GM21360 (cell line): ENCODE data around the gene GRAP.
"Not testable (repeated sequence)": the region's sequence is repeated elsewhere in the genome, so short reads cannot be mapped to it uniquely, and the experiment has no call there.

Experiments used
- ATAC-seq: cut with Tn5 transposase; IDR thresholded peaks from one replicate; pipeline ENCODE4 v1.9.1; 2021; ENCODE audit warnings: mild to moderate bottlenecking, moderate library complexity; ENCODE audit not compliant: unreplicated experiment

Gene GRAP

DNA sequence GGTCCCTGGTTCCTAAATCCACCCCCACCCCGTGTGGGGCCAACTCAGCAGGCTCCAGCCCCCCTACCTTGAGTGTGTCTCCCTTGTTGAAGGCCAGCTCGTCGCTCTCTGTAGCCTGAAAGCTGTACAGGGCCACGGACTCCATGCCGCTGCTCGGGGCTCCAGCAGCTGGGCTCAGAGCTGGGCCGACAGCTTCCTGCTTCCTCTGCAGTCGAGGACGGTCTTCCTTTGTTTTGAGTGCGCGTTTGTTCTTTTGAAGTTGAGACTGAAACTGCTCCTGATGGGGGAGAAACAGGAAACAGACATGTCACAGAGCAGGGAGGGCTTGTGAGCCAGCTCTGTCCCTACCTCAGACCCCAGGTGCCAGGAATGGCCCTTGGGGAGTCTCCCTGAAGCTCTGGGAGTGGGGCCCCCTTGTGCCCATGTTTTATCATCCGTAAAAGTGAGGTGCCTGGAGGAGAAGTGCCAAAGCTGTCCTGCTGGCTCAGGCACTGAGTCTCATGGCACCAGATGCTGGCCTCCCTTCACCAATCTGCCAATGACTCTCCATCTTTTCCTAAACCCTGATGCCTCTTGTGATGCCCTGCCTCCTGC is at the start of gene GRAP:
Gene GRAP (minus strand): TSS at position 176 of the 594 bp plus-strand sequence. CDS start 31 bp downstream, at position 145.
- ATAC-seq, result not testable (repeated sequence)

DNA sequence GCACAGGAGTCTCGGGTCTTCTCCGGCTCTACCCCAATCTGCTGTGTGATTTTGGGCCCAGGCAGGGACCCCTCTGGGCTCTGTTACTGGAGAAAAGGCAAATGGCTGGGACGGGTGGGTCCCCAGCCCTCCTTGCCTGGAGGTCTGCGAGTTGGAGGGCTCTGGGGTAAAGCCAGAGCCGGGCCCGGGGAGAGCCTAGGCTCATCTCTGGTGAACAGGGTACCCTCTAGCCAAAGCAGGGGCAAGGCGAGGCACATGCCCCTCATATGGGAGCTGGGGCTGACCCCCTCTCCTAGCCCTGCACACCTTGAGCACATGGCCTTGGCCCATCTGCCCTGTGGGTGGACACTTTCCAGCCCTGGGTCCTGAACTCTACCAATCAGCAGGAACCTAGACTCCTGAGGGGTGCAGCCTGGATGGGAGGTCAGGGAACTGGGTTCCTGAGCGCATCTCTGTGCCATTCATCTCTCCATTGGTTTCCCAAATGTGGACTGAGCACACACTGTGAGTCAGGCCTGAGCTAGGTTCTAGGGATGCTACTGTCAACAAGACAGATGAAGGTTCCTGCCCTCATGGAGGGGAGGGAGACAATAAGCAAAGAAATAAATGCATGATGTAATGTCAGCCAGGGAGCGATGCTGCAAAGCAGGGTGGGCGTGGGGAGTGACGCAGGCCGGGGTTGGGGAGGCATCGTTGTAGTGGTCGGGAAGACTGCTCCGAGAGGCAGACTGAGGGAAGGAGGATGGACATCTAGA is 47.1 kb upstream of the GRAP start:
- not testable (repeated sequence) for ATAC-seq

DNA sequence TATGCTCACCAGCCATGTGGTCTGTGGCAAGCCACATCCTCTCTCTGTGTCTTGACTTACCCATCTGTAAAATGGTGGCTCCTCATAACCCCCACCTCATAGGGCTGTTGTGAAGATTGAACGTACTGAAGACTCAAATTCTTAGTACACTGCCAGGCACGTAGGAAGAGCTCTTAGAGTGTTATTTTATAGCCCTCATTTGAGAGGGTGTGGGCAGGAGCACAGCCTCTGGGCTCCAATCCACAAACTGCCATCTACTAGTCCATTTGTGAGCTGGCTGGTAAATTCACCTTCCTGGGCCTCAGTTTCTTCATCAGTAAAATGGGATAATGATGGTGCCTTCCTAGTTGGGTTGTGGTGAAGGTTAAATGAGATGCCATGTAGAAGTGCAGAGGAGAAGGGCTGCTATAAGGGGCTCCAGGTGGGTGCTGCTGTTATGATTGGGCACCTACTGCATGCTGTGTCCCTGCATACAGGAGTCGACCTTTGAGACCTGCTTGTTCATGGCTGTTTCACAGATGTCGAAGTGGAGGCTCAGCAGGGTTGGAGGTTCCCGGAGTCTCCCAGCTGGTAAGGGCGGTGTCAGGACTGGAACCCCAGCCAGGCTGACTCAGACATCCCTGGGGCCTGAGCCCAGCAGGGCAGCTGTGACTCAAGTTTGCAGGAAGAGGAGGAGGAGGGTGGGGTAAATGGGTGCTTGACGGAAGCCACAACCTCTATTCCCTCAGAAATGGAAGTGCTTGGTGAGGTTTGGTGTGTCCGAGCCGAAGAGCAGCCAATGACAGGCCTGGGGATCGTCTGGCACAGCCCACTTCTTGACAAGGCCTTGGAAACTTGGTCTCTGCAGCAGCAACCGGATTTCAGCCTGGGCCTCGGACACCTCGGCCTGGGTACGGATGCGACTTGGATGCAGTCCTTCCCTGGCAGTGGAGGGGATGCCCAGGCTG is 46.3 kb upstream of the GRAP start:
- ATAC-seq, result not testable (repeated sequence)

DNA sequence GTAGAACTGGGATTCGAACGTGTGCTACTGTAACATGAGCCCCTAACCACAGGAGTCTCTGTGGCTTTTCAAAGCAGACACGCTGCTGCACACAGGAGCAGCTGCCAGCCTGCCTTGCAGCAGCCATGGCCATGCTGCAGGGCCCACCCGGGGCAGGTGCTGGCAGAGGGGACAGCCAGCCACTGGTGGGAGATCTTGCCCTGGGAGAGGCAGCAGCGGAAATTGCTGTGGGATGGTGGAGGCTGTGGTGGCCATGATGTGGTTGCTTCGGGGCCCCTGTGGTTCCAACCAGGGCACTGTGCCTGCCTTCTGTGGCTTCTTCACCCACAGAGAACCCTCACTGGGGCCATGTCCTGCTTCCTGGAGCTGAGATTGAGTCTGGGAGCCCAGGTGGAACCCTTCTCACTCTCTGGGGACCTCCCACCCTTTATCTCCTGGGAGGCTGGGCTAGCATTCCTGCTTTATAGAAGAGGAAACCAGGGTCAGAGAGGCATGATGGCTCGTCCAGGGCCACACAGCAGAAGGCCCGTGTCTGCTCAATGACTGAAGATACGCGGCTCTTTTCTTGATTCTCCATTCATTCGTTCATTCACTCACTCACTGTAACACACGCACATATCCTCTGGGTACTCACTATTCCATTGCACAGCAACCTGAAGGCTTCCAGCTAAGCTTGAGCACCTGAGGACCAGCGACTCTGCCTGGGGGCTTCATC is 43.5 kb upstream of the GRAP start:
- ATAC-seq, result not testable (repeated sequence)

DNA sequence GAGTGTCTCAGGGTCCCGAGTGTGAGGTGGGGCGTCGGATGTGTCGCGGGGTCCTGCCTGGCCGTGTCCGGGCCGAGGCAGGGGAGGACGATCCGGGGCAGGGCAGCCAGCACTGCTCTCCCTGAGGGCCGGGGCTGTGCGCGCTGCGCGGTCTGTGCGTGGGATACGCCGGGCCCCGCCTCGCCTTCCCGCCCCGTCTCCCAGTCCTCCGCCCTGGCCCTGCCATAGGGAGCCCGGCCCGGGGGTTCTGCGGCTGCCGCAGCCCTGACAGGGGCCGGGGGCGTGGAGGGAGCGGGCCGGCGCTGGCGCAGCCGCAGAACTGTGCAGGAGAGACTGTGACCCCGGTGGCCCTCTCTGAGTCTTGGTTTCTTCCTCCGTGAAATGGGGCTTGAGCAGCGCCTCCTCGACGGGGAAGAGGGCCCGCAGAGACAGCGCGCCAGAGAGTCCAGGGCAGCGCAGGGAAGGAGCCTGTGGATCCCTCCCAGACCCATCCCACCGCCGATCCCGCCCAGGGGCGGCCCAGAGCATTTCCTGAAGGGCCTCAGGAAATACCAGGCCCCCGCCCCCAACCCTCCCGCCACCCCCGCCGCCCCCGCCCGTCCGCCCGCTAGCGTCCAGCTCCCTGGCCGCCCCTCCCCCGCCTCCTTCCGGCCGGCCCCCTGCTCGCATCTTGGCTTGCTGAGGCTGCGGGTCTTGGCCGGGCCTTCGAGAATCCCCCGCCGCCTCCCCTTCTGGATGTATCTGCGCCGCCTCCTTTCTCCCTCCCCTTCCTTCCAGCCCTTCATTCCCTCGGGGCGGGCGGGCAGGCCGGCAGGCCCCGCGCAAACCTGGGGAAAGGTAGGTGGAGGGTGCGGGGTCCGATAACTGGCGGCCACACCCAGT is 42.3 kb upstream of the GRAP start:
- ATAC-seq, result not testable (repeated sequence)

DNA sequence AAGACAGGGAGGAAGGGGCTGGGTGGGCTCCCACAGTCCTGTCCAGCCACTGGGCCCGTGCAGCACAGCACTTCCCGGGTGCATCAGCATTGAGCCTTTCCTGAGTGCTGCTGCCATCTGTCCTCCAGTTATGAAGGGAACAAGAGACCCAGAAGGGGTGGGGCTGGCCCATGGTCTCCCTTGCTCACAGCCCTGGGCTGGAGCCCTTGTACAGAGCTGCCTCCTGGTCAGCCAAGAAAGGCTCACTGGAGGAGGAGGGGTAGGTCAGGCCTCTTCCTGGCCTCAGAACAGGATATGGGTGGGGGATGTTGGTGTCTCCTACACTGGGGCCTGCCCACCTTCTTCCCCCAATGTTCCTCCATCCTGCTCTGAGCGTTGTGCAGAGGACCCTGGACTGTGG is 30.6 kb upstream of the GRAP start:
- not testable (repeated sequence) for ATAC-seq

DNA sequence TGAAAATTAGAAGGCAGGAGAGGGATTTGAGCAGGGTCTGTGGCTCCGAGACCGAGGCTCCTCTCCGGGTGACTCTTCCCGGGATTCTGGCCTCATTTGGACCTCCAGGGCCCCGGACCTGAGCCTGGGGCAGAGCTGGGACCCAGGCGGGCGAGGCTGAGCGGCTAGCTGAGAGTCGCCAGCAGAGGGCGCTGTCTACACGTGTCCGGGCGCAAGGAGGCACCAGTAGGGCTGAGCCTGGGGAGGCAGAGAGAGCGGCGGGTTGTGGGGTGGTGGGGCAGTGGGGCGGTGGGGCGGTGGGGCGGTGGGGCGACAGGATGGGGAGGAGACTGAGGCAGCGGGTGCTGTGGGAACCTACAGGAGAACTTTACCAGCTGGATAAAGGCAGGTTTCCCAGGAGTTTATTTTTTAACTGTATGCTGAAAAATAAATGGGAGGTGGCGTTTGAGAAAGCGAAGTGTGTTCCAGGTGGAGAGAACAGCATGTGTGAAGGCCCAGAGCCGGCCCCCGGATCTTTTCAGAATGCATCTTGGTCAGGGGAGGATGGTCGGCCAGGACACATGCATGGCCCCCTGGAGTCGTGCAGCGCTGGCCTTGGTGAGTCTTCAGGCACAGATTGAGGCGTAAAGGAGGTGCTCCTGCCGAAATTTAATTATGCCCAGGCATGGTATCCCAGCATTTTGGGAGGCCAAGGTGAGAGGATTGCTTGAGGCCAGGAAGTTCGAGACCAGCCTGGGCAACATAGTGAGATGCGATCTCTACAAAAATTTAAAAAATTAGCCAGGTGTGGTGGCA is 29.8 kb upstream of the GRAP start:
- not testable (repeated sequence) for ATAC-seq

DNA sequence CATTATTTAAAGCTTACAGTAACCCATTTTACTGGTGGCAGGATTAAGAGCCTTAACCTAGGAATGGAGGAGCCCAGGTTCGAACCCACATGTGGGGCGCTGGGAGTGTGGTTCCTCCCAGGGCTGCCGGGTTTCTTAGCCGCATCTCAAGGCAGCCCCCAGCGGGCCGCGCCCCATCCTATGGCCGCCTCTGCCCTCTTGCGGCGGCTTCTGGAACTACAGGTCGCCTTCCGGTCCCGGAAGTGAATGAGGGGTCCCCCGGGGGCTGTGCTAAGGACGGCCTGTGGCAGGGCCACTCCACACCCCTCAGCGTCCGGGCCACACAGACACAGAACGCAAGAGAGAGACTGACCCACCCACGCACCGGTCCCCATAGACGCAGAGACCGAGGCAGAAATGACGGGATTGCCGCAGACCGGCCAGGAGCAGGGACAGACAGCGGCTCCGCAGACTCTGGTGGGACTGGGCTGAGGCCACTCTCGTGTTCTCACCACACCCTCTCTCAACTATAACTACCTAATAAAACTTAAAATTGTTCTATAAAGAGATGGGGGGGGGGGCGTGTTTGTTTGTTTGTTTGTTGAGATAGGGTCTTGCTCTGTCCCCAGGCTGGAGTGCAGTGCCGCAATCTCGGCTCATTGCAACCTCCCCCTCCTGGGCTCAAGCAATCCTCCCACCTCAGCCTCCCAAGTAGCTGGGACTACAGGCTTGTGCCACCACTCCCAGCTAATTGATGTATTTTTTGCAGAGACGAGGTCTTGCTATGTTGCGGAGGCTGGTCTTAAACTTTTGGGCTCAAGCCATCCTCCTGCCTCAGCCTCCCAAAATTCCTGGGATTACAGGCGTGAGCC is 23.8 kb upstream of the GRAP start:
- not testable (repeated sequence) for ATAC-seq

DNA sequence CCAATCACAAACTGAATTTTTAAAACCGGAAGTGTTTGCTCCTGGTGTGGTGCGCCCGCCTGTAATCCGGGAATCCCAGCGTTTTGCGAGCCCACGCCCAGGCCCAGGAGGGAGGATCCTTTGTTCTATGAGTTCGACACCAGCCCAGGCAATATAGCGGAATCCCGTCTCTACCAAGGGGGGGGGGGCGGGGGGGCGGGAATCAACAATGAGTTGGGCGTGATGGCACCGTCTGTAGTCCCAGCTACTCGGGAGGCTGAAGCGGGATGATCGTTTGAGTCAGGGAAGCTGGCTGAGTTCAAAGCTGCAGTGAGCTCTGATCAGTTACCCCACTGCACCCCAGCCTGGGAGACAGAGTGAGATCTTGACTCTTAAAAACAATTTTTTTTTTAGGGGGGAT is 17.6 kb upstream of the GRAP start:
- ATAC-seq, result not testable (repeated sequence)

DNA sequence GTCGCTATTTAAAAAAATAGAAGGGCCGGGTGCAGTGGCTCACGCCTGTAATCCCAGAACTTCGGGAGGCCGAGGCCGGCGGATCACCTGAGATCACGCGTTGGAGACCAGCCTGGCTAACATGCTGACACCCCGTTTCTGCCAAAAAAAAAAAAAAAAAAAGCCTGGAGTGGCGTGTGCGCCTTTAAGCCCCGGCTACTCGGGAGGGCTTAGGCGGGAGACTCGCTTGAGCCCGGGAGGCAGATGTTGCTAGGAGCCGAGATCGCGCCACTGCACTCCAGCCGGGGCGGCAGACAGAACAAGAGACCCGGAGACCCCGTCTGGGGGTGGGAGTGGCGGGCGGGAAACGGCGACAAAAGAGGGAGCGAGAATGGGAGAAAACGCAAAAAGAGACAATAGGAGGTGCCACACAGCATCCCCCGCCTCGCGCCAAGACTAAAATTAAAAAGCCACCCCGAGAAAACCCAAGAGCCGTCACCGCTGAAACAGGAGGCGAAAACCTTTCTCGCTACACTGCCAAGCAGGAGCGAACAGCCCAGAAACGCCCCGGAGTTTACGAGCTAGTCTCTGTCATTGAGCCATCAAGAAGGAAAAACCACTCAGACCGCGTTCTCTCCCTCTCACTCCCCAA is 16.7 kb upstream of the GRAP start:
- ATAC-seq, result not testable (repeated sequence)

DNA sequence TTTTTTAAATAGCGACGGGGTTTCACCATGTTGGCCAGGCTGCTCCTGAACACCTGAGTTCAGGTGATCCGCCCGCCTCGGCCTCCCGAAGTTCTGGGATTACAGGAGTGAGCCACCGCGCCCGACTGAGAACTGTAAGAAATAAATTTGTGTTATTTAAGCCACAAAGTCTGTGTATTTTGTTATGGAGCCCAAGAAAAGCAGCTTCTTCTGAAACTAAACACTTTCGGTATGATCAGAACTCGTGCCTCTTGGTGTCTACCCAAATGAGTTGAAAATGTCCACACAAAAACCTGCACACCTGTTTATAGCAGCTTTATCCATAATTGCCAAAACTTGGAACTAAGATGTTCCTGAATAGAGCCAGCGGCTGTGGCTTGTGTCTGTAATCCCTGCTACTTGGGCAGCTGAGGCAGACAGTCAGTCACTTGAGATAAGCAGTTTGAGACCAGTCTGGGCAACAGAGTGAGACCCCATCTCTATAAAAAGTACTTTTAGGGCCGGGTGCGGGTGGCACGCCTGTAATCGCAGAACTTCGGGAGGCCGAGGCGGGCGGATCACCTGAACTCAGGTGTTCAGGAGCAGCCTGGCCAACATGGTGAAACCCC is 16.1 kb upstream of the GRAP start:
- ATAC-seq, result not testable (repeated sequence)

DNA sequence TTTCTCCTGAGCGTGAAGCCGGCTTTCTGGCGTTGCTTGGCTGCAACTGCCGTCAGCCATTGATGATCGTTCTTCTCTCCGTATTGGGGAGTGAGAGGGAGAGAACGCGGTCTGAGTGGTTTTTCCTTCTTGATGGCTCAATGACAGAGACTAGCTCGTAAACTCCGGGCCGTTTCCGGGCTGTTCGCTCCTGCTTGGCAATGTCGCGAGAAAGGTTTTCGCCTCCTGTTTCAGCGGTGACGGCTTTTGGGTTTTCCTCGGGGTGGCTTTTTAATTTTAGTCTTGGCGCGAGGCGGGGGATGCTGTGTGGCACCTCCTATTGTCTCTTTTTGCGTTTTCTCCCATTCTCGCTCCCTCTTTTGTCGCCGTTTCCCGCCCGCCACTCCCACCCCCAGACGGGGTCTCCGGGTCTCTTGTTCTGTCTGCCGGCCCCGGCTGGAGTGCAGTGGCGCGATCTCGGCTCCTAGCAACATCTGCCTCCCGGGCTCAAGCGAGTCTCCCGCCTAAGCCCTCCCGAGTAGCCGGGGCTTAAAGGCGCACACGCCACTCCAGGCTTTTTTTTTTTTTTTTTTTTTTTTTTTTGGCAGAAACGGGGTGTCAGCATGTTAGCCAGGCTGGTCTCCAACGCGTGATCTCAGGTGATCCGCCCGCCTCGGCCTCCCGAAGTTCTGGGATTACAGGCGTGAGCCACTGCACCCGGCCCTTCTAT is 15.4 kb upstream of the GRAP start:
- not testable (repeated sequence) for ATAC-seq

DNA sequence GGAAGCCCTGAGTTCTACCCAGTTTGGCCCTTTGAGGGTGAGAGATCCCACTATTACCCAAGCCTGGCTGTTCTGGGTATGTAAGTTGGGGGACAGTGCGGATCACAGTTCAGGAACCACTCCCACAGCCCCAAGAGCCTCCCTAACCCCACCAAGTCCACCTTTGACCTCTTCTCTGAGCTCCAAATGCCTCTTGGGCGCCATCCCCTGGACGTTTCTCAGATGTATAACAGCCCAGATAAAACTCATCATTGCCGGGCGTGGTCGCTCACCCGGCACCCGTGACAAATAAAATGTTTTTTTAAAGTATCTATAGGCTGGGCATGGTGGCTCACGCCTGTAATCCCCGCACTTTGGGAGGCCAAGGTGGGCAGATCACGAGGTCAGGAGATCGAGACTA is 8.7 kb upstream of the GRAP start:
- not testable (repeated sequence) for ATAC-seq

DNA sequence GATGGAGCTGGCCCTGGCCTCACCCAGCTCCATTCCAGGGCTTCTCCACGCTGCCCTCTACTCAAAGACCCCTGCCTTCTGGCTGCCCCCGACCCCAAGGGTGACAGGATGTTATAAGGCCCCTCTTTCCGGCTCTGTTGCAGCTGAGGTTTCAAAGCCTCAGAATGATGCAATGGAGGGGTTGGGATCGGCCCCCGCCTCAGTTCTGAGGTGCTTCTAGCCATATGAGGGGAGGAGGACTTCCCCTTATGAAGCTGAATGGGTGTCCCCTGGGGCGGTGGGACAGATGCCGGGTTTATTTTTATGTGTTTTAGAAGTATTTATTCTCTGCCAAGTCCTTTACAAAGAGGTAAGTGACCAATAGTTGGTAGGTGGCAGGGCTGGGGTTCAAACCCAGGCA is 2.1 kb upstream of the GRAP start:
- not testable (repeated sequence) for ATAC-seq

DNA sequence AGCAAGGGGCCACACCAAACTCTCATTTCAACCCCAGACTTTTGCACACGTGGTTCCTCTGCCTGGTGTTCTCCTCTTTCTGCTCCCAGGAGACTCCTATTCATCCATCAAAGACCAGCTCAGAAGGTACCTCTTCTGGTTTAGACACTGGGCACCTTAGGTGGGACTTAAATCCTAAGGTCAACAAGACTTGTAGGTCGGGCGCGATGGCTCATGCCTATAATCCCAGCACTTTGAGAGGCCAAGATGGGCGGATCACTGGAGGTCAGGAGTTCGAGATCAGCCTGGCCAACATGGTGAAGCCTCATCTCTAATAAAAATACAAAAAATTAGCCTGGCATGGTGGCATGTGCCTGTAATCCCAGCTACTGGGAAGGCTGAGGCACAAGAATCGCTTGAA is 753 bp upstream of the GRAP start:
- ATAC-seq, result not testable (repeated sequence)

DNA sequence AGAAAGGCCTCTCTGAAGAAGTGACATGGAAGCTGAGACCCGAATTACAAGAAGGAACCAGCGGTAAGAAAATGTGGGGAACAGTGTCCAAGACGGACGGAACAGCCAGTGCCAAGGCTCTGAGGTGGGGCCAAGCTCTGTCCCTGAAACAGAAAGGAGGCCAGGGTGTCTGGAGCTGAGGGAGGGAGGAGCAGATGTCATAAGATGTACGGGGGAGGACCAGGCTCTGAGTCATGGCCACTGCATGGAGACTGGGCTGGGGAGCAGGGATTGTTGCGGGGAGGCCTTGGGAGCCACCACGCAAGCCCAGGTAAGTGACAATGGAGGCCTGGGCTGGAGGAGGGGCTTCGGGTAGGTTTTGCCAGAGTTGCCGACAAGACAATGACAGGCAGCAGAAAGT is 2.1 kb downstream of the GRAP start:
- ATAC-seq, result not testable (repeated sequence)
